PC-9 (cell line): ENCODE results near the gene MLXIPL.

Source experiments
- CTCF ChIP-seq: fragments of 200-600 bp; sonication (generic); conservative IDR thresholded peaks from 2 replicates; pipeline ENCODE4 v1.6.1; 2017; ENCODE audit warnings: mixed run types, antibody characterized with exemption, mild to moderate bottlenecking, moderate library complexity
- EZH2 ChIP-seq: fragments of 200-600 bp; sonication (generic); IDR thresholded peaks from 2 replicates; pipeline ENCODE4 v1.8.0; 2017; ENCODE audit warnings: antibody characterized with exemption, low read depth

GRCh38 chr7:73547841-73548240, 76.5 kb downstream of the MLXIPL start:
- TF ChIP-seq CTCF (no peak), EZH2 (no peak)
